DND-41 (cell line): ENCODE measurements around the gene SPTA1.

Experiments
- CTCF ChIP-seq: IDR thresholded peaks from 2 replicates; pipeline ENCODE4 v1.5.1; 2012; ENCODE audit warnings: borderline replicate concordance, low read length, moderate library complexity, mild to moderate bottlenecking; ENCODE audit not compliant: poor library complexity, severe bottlenecking; ENCODE audit errors: extremely low read depth
- EZH2 ChIP-seq: IDR thresholded peaks from 3 replicates; pipeline ENCODE4 v1.6.1; 2012; ENCODE audit warnings: borderline replicate concordance, low read depth, mild to moderate bottlenecking, moderate library complexity, low read length, inconsistent platforms; ENCODE audit not compliant: severe bottlenecking

- TF ChIP-seq CTCF: no peak
- TF ChIP-seq EZH2: no peak
These were observed 48.4 kb downstream of the SPTA1 start for GRCh38 chr1:158638146-158638545.
